HCT116 (cell line): Measurements from ENCODE around the gene MAP3K4.

Experiments used
- CEBPB ChIP-seq: IDR thresholded peaks from 2 replicates; pipeline ENCODE4 v1.6.1; 2012; ENCODE audit warnings: low read depth
- CTCF ChIP-seq, 3 experiments: fragments of 200-600 bp in 1 of 3; sonication (generic) in 1 of 3; IDR thresholded peaks in 2 of 3; conservative IDR thresholded peaks in 1 of 3; 2 replicates each; pipeline ENCODE4 v1.5.1; 2012 to 2017; ENCODE audit warnings: low read depth in 2 of 3, low read length in 2 of 3, antibody characterized with exemption in 1 of 3, borderline replicate concordance in 1 of 3, control low read depth in 1 of 3, mild to moderate bottlenecking in 1 of 3, mixed read lengths in 1 of 3, mixed run types in 1 of 3, moderate library complexity in 1 of 3; ENCODE audit not compliant: insufficient read depth in 1 of 3
- EGR1 ChIP-seq: IDR thresholded peaks from 2 replicates; pipeline ENCODE4 v1.6.1; 2012; ENCODE audit warnings: low read depth
- ELF1 ChIP-seq: IDR thresholded peaks from 2 replicates; pipeline ENCODE4 v1.6.1; 2012; ENCODE audit warnings: low read depth, borderline replicate concordance
- EZH2 ChIP-seq: fragments of 200-600 bp; sonication (generic); IDR thresholded peaks from 2 replicates; pipeline ENCODE4 v1.6.1; 2017; ENCODE audit warnings: antibody characterized with exemption, mixed run types
- JUND ChIP-seq: IDR thresholded peaks from 2 replicates; pipeline ENCODE4 v1.6.1; 2012
- POLR2A ChIP-seq: IDR thresholded peaks from 2 replicates; pipeline ENCODE4 v1.7.0; 2011; ENCODE audit warnings: borderline replicate concordance; ENCODE audit not compliant: insufficient read depth, insufficient read length; ENCODE audit errors: extremely low read depth
- POLR2AphosphoS5 ChIP-seq: IDR thresholded peaks from 2 replicates; pipeline ENCODE4 v1.6.1; 2011; ENCODE audit warnings: mild to moderate bottlenecking, low read depth, low read length, moderate library complexity
- RAD21 ChIP-seq: IDR thresholded peaks from 2 replicates; pipeline ENCODE4 v1.6.1; 2012; ENCODE audit warnings: low read depth, mild to moderate bottlenecking
- REST ChIP-seq: IDR thresholded peaks from 2 replicates; pipeline ENCODE4 v1.6.1; 2012; ENCODE audit warnings: low read depth
- SRF ChIP-seq: IDR thresholded peaks from 2 replicates; pipeline ENCODE4 v1.6.1; 2012; ENCODE audit warnings: low read depth
- TCF7L2 ChIP-seq: IDR thresholded peaks from 2 replicates; pipeline ENCODE4 v1.7.0; 2011; ENCODE audit warnings: borderline replicate concordance, inconsistent platforms; ENCODE audit not compliant: insufficient read depth, insufficient read length; ENCODE audit errors: extremely low read depth
- YY1 ChIP-seq: IDR thresholded peaks from 2 replicates; pipeline ENCODE4 v1.6.1; 2011; ENCODE audit warnings: low read length, low read depth, moderate library complexity, mild to moderate bottlenecking; ENCODE audit not compliant: insufficient replicate concordance; ENCODE audit errors: extremely low read depth
- ZNF274 ChIP-seq: fragments of 200-500 bp; sonication (Bioruptor generic); IDR thresholded peaks from 2 replicates; pipeline ENCODE4 v1.6.1; 2014; ENCODE audit warnings: mild to moderate bottlenecking, low read depth, low read length, inconsistent platforms

GRCh38 chr6:160979061-160979708 is 12.4 kb upstream of the MAP3K4 start:
- no peak for TF ChIP-seq POLR2A
- TF ChIP-seq POLR2AphosphoS5: no peak
- no peak for TF ChIP-seq CTCF (IDR thresholded peaks at IDR 0.05 in 2 of 3, conservative IDR thresholded peaks at IDR 0.05 in 1 of 3; ENCODE audit: borderline replicate concordance in 1 of 3, insufficient read depth in 1 of 3, low read depth in 2 of 3, low read length in 2 of 3)
- no peak for TF ChIP-seq CEBPB
- no peak for TF ChIP-seq REST
- no peak for TF ChIP-seq JUND
- TF ChIP-seq SRF: no peak
- no peak for TF ChIP-seq EGR1
- no peak for TF ChIP-seq RAD21
- no peak for TF ChIP-seq ELF1
- no peak for TF ChIP-seq TCF7L2
- no peak for TF ChIP-seq ZNF274
- TF ChIP-seq EZH2: no peak
- no peak for TF ChIP-seq YY1
